Measurements from ENCODE around the gene NR4A2.

Gene NR4A2

DNA sequence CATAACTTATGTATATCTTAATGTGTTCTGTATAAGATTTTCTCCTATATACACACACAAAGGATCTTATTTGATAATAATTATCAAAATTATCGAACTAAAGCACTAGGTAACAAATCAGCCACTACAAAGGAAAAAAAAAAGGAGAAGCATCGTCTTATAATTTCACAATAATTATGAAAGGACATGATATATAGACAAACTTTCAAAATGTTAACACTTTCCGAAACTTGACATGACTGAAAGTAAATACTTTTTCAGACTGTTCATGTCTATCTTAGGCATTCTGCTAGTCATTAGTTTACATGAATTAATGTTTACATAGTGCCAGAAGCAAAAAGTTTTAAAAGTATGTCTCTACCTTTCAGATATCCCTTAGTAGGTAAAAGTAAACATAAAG, 7.3 kb upstream of the NR4A2 start:
- no peak for DNase-seq

GRCh38 chr2:156339110-156339847, 6.8 kb upstream of the NR4A2 start:
- no peak for DNase-seq

- DNase-seq, result no peak
Measured at GRCh38 chr2:156338578-156338977, 6.1 kb upstream of the NR4A2 start.

DNA sequence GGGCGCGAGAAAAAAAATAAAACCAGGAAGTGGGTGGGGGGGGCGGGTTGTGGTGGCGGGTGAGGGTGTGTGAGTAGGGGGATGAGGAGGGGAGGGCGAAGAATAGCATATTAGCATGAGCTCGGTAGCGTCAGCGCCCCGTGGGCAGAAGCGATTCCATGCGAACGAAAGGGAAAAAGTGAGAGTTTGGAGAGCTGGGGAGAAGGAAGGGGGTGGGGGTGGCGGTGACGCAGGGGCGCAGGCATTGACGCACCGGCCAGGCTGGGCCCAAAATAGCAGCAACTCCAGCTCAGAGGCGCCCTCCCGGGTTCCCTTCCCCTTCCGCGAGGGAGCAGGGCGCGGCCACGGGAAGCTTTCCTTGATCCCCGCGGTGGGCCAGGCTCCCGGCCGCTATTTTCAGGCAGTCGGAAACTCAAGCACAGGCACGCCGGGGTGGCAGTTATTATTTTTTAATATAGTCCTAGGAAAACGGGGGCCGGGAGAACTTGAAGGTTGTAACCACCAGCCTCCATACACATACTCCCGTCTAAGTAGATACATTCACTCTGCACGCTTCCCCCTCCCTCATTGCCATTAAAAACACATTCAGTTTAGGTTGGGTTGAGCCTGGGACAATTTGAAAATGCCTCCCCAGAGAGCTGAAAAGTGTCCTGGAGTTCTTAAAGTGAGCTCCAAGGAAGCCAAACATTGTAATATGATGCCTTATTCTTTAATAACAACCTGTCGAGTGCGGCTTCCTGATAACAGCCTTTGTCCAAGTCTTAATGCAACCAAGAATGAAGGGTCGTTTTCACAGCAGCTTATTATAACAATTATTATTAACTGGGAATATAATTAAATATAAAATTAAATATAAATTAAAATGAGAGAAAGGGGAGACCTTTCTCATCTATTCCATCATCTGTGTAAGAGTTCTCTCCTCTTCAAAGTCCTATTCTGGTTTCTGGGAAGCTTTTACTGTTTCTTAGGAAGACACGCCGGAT, 2.3 kb upstream of the NR4A2 start:
- peak; percentile 92 to 93 for DNase-seq

DNA sequence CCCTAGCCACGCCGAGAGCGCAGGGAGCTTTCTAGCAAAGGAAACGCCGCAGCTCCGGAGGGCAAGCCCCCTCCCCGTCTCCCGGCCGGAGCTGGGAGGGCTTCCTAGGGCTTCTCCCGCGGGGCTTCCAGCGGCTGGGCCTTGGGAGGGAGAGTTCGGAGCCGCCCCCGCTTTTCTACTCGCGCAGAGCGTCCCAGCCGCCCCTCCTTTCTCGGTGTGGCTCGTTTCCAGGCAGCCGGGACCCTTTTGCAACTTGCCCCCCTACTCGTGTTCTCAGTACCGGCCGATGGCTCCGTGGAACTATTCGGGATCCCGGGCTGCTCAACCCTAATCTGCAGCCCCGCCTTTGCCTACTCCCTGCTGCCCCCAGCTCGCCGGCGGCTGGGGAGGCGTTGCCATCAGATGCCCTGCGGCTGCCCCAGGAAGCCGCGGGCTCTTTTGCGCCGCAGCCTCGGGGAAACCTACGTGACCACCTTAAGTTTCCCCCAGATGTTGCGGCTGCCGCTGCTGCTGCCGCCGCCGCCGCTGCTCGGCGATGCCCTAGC, 1.5 kb upstream of the NR4A2 start:
- no peak for DNase-seq

- DNase-seq, result no peak
Measured at GRCh38 chr2:156333274-156333950, 891 bp upstream of the NR4A2 start.

- DNase-seq, result no peak
Measured at GRCh38 chr2:156332284-156332533, 312 bp downstream of the NR4A2 start.

DNA sequence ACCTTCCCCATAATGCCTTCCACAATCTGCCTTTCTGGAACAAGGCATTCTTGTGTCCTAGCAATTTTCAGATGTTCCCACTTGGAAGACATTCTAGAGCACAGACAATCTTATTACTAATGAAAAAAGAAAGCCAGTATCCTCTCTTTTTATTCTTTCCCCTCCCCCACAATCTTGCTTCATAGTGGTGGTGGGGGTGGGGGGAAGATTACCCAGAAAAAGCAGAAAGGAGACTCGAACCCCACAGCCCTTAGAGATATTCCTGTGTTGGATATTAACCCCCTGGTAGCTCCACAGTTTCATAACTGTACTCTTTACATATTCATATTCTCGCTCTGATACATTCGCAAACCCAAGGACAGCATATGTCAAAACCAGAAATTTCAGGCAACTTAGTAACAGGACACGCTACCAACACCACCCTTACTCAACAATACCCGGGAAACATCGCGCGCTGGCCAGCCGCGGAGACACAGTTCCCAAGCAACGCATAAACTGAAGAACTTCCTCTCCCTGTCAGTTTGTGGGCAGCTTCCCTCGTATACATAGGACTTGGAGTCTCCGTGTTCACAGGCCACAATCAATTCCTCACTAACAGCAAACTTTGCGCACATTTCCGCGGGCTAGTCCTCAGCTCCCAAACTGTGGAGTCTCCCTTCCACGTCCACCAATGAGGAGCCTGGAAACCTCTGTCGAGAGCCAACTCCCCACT, 793 bp downstream of the NR4A2 start:
- no peak for DNase-seq

GRCh38 chr2:156329927-156330726, 2.4 kb downstream of the NR4A2 start:
- DNase-seq, result no peak

GRCh38 chr2:156329031-156329926, 3.2 kb downstream of the NR4A2 start:
- DNase-seq, result no peak

- no peak for DNase-seq
Measured at GRCh38 chr2:156327835-156328695, 4.5 kb downstream of the NR4A2 start.

GRCh38 chr2:156326526-156327095, 5.9 kb downstream of the NR4A2 start:
- no peak for DNase-seq

- no peak for DNase-seq
Measured at GRCh38 chr2:156325688-156326525, 6.6 kb downstream of the NR4A2 start.

- no peak for DNase-seq
Measured at GRCh38 chr2:156323754-156324153, 8.8 kb downstream of the NR4A2 start.

DNA sequence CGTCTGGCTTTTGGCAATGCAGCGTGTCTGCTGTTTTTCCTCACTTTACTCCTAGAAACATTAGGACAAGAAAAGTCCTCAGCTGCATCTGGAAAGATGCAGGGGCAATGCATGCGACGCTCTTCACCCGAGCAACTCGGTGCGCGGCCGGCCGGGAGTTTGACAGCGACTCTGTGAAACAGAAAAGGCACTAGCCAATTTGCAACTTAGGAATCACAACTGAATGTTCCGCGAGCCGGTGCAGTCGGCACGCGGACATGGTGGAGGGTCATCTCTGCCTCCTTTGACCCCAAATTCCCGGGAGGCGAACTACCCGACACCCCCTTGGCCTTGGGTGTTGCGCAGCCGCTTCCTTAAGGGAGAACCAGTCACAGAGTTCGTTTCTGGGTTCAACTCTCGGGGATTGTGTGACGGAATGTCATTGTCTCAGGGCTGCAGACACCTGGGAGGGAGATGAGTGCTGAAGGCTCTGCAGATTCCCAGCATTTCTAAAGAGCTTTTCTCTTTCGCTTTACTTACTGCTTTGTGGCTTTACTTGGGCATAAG, 9.8 kb downstream of the NR4A2 start:
- DNase-seq, result no peak

DNA sequence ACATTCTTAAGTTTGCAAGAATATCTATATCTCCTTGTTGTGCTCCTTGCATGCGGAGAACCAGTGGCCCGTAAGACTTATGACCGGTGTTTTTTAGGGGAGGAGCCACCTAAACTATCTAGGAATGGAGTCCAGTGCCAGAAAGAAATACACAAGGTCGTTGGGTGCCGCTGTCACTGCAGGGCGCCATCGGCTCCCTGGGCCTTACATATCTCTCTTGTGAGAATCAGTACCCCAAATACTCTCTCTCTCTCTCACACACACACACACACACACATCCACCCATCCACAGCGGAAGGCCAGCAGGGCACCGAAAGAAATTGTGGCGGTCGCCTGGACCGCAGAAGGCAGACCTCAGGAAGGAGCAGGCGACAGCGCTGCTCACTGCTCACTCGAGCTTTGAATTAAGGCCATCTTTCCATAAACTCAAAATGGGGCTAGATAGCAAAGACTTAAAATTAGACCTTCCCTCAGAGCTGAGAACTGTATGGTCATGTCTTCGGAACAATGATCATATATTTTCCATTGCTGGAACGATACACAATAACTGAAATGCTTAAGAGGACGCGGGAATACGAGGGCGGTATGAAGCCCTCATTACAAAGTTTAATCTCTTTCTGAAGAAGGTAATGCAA, 10.4 kb downstream of the NR4A2 start:
- DNase-seq, result no peak

DNA sequence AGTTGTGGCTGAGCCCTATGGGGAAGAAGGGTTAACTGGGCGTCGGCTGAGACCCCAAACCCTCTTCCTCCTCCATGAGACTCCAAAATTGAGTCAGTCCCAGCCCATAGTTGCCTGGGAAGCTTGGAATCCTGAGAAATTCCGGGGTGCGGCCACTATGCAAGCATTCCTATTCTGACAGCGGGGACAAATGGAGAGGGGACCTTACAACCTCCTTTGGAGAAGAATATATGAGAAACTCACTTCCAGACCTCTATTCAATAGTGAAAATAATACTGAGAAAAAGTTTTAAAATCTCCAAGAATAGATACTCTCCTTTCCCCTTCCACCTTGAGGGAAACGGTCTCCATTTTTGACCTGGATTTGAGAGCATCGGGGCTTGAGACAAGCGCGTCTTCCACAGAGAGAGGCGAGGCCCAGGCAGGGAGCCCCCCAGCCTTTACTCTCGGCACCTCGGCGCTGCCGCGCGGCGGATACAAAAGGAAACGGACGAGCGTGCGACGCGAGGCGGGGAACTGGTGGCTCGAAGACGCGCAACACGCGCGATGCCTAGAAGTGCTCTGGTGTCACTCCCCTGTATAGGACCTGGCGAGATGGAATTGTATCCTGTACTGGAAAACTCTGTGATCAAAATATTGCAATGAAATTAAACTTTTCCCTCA, 11.1 kb downstream of the NR4A2 start:
- no peak for DNase-seq

Data from activated CD4-positive, alpha-beta T cell treated with anti-CD3 and anti-CD28 coated beads, Interleukin-2, amount 50 U/mL, for 4 hours (primary cell).